Neutrophil (primary cell): ENCODE measurements around the gene LCK.
"Not testable (repeated sequence)": the region's sequence is repeated elsewhere in the genome, so short reads cannot be mapped to it uniquely, and the experiment has no call there.

Experiments
- H3K27ac ChIP-seq: fragments of 200-600 bp; sonication (generic); 2 replicates; pipeline ENCODE4 v1.5.1; 2016; ENCODE audit warnings: mild to moderate bottlenecking, moderate library complexity
- H3K27me3 ChIP-seq: fragments of 200-600 bp; sonication (generic); 2 replicates; pipeline ENCODE4 v1.6.0; 2016; ENCODE audit warnings: mild to moderate bottlenecking
- H3K36me3 ChIP-seq: fragments of 200-600 bp; sonication (generic); 2 replicates; pipeline ENCODE4 v1.5.1; 2017
- H3K4me1 ChIP-seq, 2 experiments: fragments of 200-600 bp in 1 of 2; sonication (generic) in 1 of 2; 1 replicate in 1 of 2; 2 replicates in 1 of 2; pipeline versions ENCODE4 v1.5.1 to v1.6.1; 2013 to 2016; ENCODE audit warnings: low read depth in 1 of 2, low read length in 1 of 2, mild to moderate bottlenecking in 1 of 2, moderate library complexity in 1 of 2; ENCODE audit not compliant: control insufficient read depth in 1 of 2, insufficient read depth in 1 of 2
- H3K4me3 ChIP-seq, 2 experiments: fragments of 200-600 bp in 1 of 2; sonication (generic) in 1 of 2; 1 replicate in 1 of 2; 2 replicates in 1 of 2; pipeline ENCODE4 v1.5.1; 2013 to 2016; ENCODE audit warnings: low read depth in 1 of 2, low read length in 1 of 2, mild to moderate bottlenecking in 1 of 2, moderate library complexity in 1 of 2
- H3K9me3 ChIP-seq: fragments of 200-600 bp; sonication (generic); 2 replicates; pipeline ENCODE4 v1.5.1; 2016
- CTCF ChIP-seq: fragments of 200-600 bp; sonication (generic); IDR thresholded peaks from 2 replicates; pipeline ENCODE4 v1.5.1; 2016; ENCODE audit warnings: antibody characterized with exemption

Gene LCK

GRCh38 chr1:32249831-32250525, 1.1 kb upstream of the LCK start:
- no peak overlapping the region for H3K27ac ChIP-seq
- no peaks in the 10 kb centered on the region for H3K36me3 ChIP-seq
- H3K27me3 ChIP-seq: peaks cover 23% of the 10 kb centered on the region
- TF ChIP-seq CTCF: no peak
- H3K9me3 ChIP-seq: no peaks in the 10 kb centered on the region
- no peak overlapping the region for H3K4me3 ChIP-seq
- H3K4me1 ChIP-seq: peaks cover 15 to 16% of the 10 kb centered on the region in 2 experiments

DNA sequence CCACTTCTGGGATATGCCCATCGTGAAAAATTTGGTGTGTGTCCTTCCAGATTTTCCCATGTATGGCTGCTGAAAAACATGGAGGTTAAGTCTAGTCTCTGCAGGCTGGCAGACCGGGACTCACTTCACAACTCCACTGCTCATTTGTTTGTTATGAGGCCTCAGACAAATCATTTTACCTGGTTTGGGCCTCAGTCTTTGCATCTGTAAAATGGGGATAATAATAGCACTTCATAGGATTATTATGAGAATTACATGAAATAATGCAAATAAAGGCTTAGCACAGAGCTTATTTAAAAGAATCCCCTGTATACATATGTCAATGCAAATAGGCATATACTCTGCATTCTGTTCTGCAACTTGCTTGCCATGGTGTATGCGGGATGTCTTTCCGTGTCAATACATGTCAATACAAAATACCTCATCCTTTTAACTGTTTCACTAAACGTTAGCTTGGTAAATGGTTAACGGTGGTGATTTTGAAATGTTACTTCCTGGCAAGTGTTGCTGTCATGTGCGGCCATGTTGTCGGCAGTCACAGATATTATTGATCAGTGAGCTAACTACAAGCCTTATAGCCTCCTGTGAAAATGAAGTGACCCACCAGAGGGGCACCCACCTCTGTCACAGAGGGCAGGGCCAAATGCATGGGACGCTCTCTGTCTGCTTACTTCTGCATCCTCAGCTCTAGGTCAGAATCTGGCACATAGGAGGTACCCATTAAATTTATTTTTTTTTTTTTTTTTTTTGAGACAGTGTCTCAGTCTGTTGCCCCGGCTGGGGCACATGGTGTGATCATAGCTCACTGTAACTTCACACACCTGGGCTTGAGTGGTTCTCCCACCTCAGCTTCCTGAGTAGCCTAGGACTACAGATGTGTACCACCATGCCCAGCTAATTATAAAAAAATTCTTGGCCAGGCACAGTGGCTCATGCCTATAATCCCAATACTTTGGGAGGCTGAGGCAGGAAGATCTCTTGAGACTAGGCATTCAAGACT, 4.3 kb downstream of the LCK start:
- H3K36me3 ChIP-seq: no peaks in the 10 kb centered on the region
- TF ChIP-seq CTCF: no peak
- H3K4me3 ChIP-seq: no peak overlapping the region
- peaks cover 6% of the 10 kb centered on the region for H3K27me3 ChIP-seq
- H3K4me1 ChIP-seq: peaks cover 1 to 3% of the 10 kb centered on the region in 2 experiments
- H3K27ac ChIP-seq: no peak overlapping the region
- H3K9me3 ChIP-seq: no peaks in the 10 kb centered on the region

DNA sequence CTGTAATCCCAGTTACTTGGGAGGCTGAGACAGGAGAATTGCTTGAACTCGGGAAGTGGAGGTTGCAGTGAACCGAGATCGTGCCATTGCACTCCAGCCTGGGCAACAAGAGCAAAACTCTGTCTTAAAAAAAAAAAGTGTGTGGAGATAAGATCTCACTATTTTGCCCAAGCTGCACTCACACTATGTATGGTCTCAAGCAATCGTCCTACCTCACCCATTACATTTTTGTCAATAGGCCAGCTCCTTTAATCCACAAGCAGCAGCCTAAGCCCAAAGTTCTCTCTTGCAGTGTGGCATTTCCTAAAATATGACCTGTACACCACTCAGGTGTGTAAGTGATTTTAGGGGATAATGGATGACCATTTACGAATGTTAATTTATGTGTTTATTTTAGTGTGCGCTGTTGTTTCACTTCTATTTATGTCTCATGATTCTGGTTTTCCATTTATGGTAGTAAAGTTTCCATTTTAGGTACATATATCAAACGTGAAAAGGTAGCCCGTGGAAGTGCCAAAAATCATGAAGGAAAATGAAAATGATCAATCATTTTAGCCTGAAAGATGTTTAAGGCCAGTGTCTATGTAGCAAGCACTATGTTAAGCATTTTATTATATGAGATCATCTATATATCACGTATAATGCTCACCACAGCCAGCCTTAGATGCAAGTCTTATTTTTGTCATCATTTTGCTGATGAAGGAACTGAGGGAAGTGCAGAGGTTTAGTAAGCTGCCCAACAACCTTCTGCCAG, 5.6 kb downstream of the LCK start:
- Histone ChIP-seq H3K36me3 (no peaks in the 10 kb centered on the region), H3K9me3 (no peaks in the 10 kb centered on the region), H3K27ac (no peak overlapping the region), H3K27me3 (no peaks in the 10 kb centered on the region), H3K4me1 (peaks cover 0 to 3% of the 10 kb centered on the region in 2 experiments), H3K4me3 (no peak overlapping the region)
- no peak for TF ChIP-seq CTCF

DNA sequence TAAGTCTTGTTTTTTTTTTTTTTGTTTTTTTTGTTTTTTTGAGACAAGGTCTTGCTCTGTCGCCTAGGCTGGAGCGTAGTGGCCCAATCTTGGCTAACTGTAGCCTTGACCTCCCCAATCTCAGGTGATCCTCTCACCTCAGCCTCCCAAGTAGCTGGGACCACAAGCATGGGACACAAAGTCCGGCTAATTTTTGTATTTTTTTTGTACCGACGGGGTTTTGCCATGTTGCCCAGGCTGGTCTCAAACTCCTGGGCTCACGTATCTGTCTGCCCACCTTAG, 6.1 kb downstream of the LCK start:
- H3K4me1 ChIP-seq: peaks cover 0 to 3% of the 10 kb centered on the region in 2 experiments

GRCh38 chr1:32263236-32263593, 12.2 kb downstream of the LCK start:
- H3K36me3 ChIP-seq: not testable (repeated sequence)

More for the DNA sequence above, 6.1 kb downstream of the LCK start:
- no peak overlapping the region for H3K27ac ChIP-seq
- no peaks in the 10 kb centered on the region for H3K9me3 ChIP-seq
- H3K4me3 ChIP-seq: no peak overlapping the region
- no peaks in the 10 kb centered on the region for H3K27me3 ChIP-seq
- no peak for TF ChIP-seq CTCF
- H3K36me3 ChIP-seq: no peaks in the 10 kb centered on the region

More at GRCh38 chr1:32263236-32263593, 12.2 kb downstream of the LCK start:
- not testable (repeated sequence) for H3K27me3 ChIP-seq, H3K4me1 ChIP-seq, H3K27ac ChIP-seq, H3K4me3 ChIP-seq, H3K9me3 ChIP-seq
